CD14-positive monocyte (primary cell): Measurements from ENCODE around the gene NKX6-2. TPM values are rescaled to one million over a fixed set of nuclear protein-coding genes. Genes with fewer than 3 reads are reported as not detected.

ENCODE experiments used
- DNase-seq, 3 donors: peaks; one replicate each; pipeline ENCODE4 v3.0.0-alpha.2; 2011 to 2022
- H2AFZ ChIP-seq: 2 replicates; pipeline ENCODE4 v1.6.0; 2012; ENCODE audit warnings: mild to moderate bottlenecking, low read depth, low read length, inconsistent platforms; ENCODE audit not compliant: insufficient read depth, poor library complexity, severe bottlenecking
- H3K27ac ChIP-seq, 2 donors: 1 replicate in 1 of 2; 2 replicates in 1 of 2; pipeline ENCODE4 v1.5.1; 2012 to 2013; ENCODE audit warnings: low read length in 2 of 2, control low read depth in 1 of 2, inconsistent platforms in 1 of 2, low read depth in 1 of 2, mild to moderate bottlenecking in 1 of 2
- H3K27me3 ChIP-seq, 2 donors: one replicate each; pipeline versions ENCODE4 v1.6.0 to v1.6.1; 2011 to 2013; ENCODE audit warnings: low read length in 2 of 2; ENCODE audit not compliant: control insufficient read depth in 2 of 2, insufficient read depth in 2 of 2
- H3K36me3 ChIP-seq, 2 donors: replicated peaks in 1 of 2; 1 replicate in 1 of 2; 2 replicates in 1 of 2; pipeline versions ENCODE4 v1.5.1 to v1.6.1; 2012 to 2013; ENCODE audit warnings: low read length in 2 of 2, control low read depth in 1 of 2, inconsistent platforms in 1 of 2, mild to moderate bottlenecking in 1 of 2; ENCODE audit not compliant: insufficient read depth in 2 of 2, control insufficient read depth in 1 of 2
- H3K4me1 ChIP-seq, 2 donors: 1 replicate in 1 of 2; 2 replicates in 1 of 2; pipeline versions ENCODE4 v1.5.1 to v1.6.1; 2012 to 2013; ENCODE audit warnings: low read length in 2 of 2, control low read depth in 1 of 2, inconsistent platforms in 1 of 2, mild to moderate bottlenecking in 1 of 2, moderate library complexity in 1 of 2; ENCODE audit not compliant: insufficient read depth in 2 of 2, control insufficient read depth in 1 of 2
- H3K4me2 ChIP-seq: replicated peaks from 2 replicates; pipeline ENCODE3; 2012; ENCODE audit warnings: low read length, moderate library complexity, mild to moderate bottlenecking; ENCODE audit not compliant: poor library complexity, severe bottlenecking; ENCODE audit errors: extremely low read depth
- H3K4me3 ChIP-seq, 3 experiments: fragments of 200-600 bp in 1 of 3; sonication (generic) in 1 of 3; replicated peaks in 1 of 3; 1 replicate in 2 of 3; 2 replicates in 1 of 3; pipeline ENCODE4 v1.5.1; 2011 to 2013; ENCODE audit warnings: low read length in 3 of 3, mild to moderate bottlenecking in 3 of 3, control low read depth in 2 of 3, low read depth in 2 of 3, inconsistent platforms in 1 of 3, moderate library complexity in 1 of 3
- H3K79me2 ChIP-seq: 2 replicates; pipeline ENCODE4 v1.6.0; 2012; ENCODE audit warnings: mild to moderate bottlenecking, control low read depth, inconsistent platforms, low read length, moderate library complexity; ENCODE audit not compliant: insufficient read depth
- H3K9ac ChIP-seq: 2 replicates; pipeline ENCODE4 v1.6.0; 2017; ENCODE audit warnings: low read length, mild to moderate bottlenecking; ENCODE audit not compliant: insufficient read depth, poor library complexity, severe bottlenecking
- H3K9me3 ChIP-seq, 2 donors: replicated peaks in 1 of 2; 1 replicate in 1 of 2; 2 replicates in 1 of 2; pipeline versions ENCODE4 v1.5.1 to v1.6.1; 2012 to 2013; ENCODE audit warnings: low read length in 2 of 2, control low read depth in 1 of 2; ENCODE audit not compliant: control insufficient read depth in 1 of 2, insufficient read depth in 1 of 2
- H4K20me1 ChIP-seq: 2 replicates; pipeline ENCODE4 v1.6.0; 2012; ENCODE audit warnings: mild to moderate bottlenecking, low read length, control low read depth, moderate library complexity; ENCODE audit not compliant: insufficient read depth
- H3K27ac Mint-ChIP-seq, 7 donors: one replicate each; pipeline ENCODE4 v1.8.0; 2020; ENCODE audit warnings: mild to moderate bottlenecking in 7 of 7, mixed read lengths in 7 of 7, moderate library complexity in 6 of 7, inconsistent platforms in 2 of 7
- H3K27me3 Mint-ChIP-seq, 3 donors: one replicate each; pipeline ENCODE4 v1.8.0; 2021 to 2022; ENCODE audit warnings: low read depth in 3 of 3, mild to moderate bottlenecking in 3 of 3, mixed read lengths in 3 of 3, moderate library complexity in 3 of 3, inconsistent platforms in 1 of 3
- H3K36me3 Mint-ChIP-seq, 2 donors: one replicate each; pipeline ENCODE4 v1.8.0; 2020; ENCODE audit warnings: mixed read lengths in 2 of 2, inconsistent platforms in 1 of 2, mild to moderate bottlenecking in 1 of 2
- H3K4me1 Mint-ChIP-seq: one replicate; pipeline ENCODE4 v1.8.0; 2020; ENCODE audit warnings: mild to moderate bottlenecking, mixed read lengths
- H3K4me3 Mint-ChIP-seq, 2 donors: one replicate each; pipeline ENCODE4 v1.8.0; 2020; ENCODE audit warnings: mild to moderate bottlenecking in 2 of 2, mixed read lengths in 2 of 2, moderate library complexity in 1 of 2
- H3K9me3 Mint-ChIP-seq, 7 donors: one replicate each; pipeline ENCODE4 v1.8.0; 2020 to 2022; ENCODE audit warnings: mixed read lengths in 7 of 7, mild to moderate bottlenecking in 6 of 7, moderate library complexity in 6 of 7, inconsistent platforms in 2 of 7
- CTCF ChIP-seq: fragments of 200-600 bp; IDR thresholded peaks from one replicate; pipeline ENCODE4 v1.8.0; 2022; ENCODE audit warnings: antibody characterized with exemption, mild to moderate bottlenecking
- WGBS: methylation state at CpG from one replicate; pipeline ENCODE4 v1.1.5; 2013; ENCODE audit warnings: missing lambda C conversion rate; ENCODE audit not compliant: insufficient coverage; 5-methylcytosine and 5-hydroxymethylcytosine counted together
- intact Hi-C, 2 donors: fragments of 100-400 bp; cut with micrococcal nuclease; formaldehyde crosslinking; loops; one replicate each; pipeline versions ENCODE4 v1.15.0 to v1.15.1; 2023
- polyA plus RNA-seq, 3 donors: library from polyadenylated mRNA; depleted of rRNA in 1 of 3; unstranded in 2 of 3; stranded (reverse) in 1 of 3; fragments of 300-500 nt in 2 of 3; fragments of >200 nt in 1 of 3; fragmentation: Illumina TruSeq in 2 of 3; gene quantifications; 1 replicate in 2 of 3; 2 replicates in 1 of 3; pipeline ENCODE4 v1.2.3, GENCODE V29; 2012 to 2021

Gene NKX6-2
- polyA plus RNA-seq, 3 donors: not detected

DNA sequence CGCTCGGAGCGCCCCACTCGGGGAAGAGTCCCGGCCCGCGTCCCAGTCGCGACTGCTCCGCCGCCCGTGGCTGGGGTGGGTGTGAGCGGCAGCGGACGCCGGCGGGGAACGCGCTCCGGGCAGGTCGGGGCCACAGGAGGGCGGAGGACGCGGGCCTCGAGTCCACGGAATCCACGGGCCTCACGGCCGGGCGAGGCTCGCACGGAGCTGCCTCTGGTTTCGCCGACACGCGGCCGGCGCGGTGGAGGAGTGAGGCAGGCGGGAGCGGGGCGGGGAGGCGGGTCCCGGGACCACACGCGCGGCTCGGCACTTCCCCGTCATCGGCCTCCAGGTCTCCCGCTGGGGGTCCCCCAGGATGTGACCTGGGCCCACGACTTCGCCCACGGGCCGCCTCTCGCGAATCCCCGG is 533 bp upstream of the NKX6-2 start:
- 8% methylated on average over 58 of the region's 58 CpGs for WGBS
- no peak for DNase-seq
- Histone ChIP-seq H2AFZ (no peak overlapping the region), H3K9me3 (peaks cover 0 to 5% of the 10 kb centered on the region in 2 donors), H3K27ac (no peak overlapping the region), H4K20me1 (peaks cover 5% of the 10 kb centered on the region), H3K36me3 (peaks cover 10 to 18% of the 10 kb centered on the region in 2 donors), H3K4me2 (no peak overlapping the region), H3K9ac (no peak overlapping the region), H3K4me1 (no peaks in the 10 kb centered on the region), H3K27me3 (peaks cover 9 to 53% of the 10 kb centered on the region in 2 donors), H3K79me2 (no peaks in the 10 kb centered on the region), H3K4me3 (no peak overlapping the region)
- peak overlapping the region in 1 of 2 donors; percentile 81 for H3K4me3 Mint-ChIP-seq
- H3K27me3 Mint-ChIP-seq: peaks cover 43 to 83% (median 63%) of the 10 kb centered on the region in 3 donors
- H3K36me3 Mint-ChIP-seq: peaks cover 22 to 24% of the 10 kb centered on the region in 2 donors
- intact Hi-C loops: no loop called here
- no peak for TF ChIP-seq CTCF
- peaks cover 0 to 9% (median 5%) of the 10 kb centered on the region in 7 donors for H3K9me3 Mint-ChIP-seq
- no peak overlapping the region for H3K27ac Mint-ChIP-seq
- peaks cover 4% of the 10 kb centered on the region for H3K4me1 Mint-ChIP-seq

GRCh38 chr10:132784866-132785722 is 853 bp downstream of the NKX6-2 start:
- H3K27ac ChIP-seq: no peak overlapping the region
- Mint-ChIP-seq H3K9me3 (peaks cover 0 to 9% (median 5%) of the 10 kb centered on the region in 7 donors), H3K4me3 (peak overlapping the region in 1 of 2 donors; percentile 77), H3K36me3 (peaks cover 30 to 33% of the 10 kb centered on the region in 2 donors), H3K27me3 (peaks cover 43 to 71% (median 56%) of the 10 kb centered on the region in 3 donors), H3K4me1 (peaks cover 4% of the 10 kb centered on the region), H3K27ac (no peak overlapping the region)
- H3K27me3 ChIP-seq: peaks cover 9 to 46% of the 10 kb centered on the region in 2 donors
- no peak for TF ChIP-seq CTCF
- H3K4me2 ChIP-seq: no peak overlapping the region
- H4K20me1 ChIP-seq: peaks cover 5% of the 10 kb centered on the region
- 11% methylated on average over 93 of the region's 111 CpGs for WGBS
- H3K36me3 ChIP-seq: peaks cover 20 to 25% of the 10 kb centered on the region in 2 donors
- H3K9ac ChIP-seq: no peak overlapping the region
- intact Hi-C loops: no loop called here
- no peak for DNase-seq
- no peaks in the 10 kb centered on the region for H3K4me1 ChIP-seq
- H2AFZ ChIP-seq: no peak overlapping the region
- H3K4me3 ChIP-seq: no peak overlapping the region
- peaks cover 0 to 5% of the 10 kb centered on the region in 2 donors for H3K9me3 ChIP-seq
- H3K79me2 ChIP-seq: no peaks in the 10 kb centered on the region
